Colon (tissue), 2 donors: ENCODE data around the gene SRP68.

Experiments
- FAIRE-seq: peaks from 2 replicates; lab custom pipeline; 2012; peaks lifted over from hg19 to GRCh38; lab: Jason Lieb, UNC
- donor health status: control.
- donor health status: control.

Gene SRP68

DNA sequence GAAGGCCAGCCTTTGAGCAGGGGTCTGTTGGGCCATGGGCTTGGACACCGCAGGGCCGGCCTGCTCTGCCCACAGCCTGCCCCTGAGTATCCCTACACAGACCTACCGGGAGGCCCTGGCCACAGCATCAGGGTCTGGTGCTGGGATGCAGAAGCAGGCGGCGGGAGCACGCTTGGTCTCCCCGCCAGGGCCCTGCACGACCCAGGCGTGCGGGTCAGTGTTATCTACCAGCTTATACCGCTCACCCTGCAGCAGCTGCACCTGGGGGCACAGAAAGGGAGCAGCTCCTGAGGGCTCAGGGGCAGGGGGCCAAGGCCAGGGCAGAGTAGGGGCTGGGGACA lies 54.0 kb downstream of the SRP68 start:
- no peak for FAIRE-seq

DNA sequence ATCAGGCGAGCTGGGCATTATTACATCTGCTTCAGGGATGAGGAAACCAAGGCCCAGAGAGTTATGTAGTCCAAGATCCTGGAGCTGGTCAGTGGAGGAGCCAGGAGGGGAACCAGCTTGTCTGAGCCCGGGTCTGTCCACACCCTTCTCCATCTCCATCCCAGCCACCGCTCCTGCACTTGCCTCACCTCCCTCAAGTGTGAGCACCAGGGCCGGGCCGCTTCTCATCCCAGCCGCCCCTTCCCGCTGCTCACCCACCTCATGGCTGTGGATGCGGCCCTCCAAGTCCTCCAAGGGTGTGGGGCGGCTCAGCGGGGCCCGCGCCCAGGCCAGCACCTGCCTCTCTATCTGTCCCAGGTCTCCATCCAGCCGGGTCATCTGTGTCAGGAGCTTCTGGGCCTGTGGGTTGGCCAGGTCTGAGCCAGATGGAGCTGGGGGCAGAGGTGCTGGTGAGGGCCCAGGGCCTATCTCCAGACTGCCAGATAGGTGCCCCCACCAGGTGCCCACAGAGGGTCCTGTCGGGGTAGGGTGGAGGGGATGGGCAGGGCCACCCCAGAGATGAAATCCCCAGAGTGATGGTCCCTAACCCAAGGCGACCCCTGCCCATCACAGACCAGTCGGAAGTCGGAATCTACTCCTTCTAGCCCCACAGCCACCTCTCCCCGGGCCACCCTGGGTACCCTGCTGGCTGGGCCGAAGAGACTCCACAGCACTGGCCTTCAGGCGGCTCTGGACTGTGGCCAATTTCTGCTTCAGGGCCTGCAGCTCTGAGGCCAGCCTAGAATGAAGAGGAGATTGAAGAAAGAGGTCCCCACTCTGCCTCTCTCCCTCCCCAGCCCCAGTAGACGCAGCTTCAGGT lies 54.6 kb downstream of the SRP68 start:
- FAIRE-seq = no peak

DNA sequence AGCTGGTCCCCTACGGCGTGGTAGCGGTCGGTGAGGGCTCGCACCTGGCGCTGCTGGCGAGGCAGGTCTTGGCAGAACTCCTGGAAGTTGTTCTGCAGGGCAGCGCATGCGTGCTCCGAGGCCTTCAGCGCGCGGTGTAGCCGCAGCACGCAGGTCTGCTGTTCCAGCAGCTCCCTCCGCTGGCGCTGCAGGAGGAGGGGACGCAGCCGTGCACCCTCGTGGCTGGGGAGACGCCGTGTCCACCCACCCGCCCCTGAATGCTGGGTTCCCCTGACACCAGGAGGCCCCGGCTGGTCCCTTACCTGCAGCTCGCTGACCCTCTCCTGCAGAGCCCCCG lies 57.4 kb downstream of the SRP68 start:
- FAIRE-seq = no peak

DNA sequence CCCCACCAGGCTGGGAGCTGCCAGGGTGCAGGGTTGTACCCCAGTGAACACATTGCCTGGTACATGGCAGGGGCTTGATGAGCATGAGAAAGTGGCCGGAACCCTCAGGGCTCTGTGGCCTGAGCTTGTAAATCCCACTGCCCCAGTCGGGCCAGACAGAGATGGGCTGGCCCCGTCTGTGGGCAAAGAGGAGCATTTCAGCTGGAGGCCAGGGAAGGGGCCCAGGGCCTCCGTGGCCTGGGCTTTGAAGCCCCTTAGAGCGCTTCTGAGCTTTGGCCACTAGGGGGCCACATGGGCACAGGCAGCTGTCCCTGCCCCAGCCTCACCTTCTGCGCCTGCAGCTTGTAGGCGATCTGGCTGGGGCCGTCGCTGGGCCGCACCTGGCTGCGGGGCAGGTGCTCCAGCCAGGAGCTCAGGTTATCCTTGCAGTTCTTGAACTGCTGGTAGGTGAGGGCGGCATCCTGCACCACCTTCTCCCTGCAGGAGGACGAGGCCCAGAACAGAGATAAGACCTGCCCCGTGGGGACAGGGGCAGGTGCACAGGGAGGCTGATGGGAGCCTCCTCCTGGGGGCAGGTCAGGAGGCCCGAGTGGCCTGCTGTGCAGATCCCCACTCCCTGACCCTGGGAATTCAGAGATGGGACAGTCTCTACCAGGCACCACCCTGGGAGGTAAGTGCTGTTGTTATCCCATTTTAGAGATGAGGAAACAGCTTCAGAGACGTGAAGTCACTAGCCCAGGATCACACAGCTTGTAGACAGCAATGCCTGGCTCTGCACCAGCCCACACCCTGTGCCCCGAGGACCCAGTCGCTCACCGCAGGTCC lies 58.0 kb downstream of the SRP68 start:
- no peak for FAIRE-seq

DNA sequence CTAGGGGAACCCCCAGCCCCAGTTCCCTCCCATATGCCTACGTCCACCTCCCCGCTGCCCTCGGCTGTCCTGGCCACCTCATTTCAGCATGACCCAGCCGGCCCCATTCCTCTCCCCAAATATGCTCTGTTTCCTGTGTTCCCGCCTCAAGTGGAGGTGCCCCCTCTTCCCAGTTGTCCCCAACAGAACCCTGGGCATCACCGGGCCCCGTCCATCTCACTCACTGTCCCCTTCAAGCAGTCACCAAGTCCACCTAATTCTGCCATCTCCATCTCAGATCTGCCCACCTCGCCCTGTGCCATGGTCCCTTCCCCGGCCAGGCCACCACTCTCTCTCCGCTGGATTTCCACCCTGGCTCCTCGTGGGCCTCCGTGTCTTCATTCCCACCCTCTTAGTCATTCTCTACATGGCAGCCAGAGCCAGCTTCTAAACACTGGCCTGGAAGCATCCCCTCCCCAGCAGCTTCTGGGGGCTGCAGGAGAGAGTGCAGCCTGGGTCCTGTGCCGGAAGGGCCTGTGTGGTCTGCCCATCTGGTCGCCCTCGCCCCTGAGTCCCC lies 58.9 kb downstream of the SRP68 start:
- no peak for FAIRE-seq

DNA sequence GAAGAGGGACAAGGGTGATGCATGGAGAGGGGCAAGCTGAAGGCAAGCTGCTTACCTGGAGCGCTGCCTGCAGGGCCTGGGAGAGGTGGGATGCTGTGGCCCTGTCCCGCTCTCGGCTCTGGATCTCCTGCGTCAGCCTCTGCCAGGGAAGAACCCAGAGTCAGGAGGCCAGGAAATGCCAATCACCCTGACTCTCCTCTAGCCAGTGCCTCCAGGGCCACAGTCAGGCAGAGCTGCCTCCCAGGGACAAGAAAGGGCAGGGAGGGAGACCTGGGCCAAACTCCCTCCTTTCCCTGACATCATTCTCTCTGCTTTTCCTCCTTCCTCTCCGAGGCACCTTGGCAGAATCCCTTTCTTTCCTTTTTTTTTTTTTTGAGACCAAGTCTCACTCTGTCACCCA lies 60.4 kb downstream of the SRP68 start:
- FAIRE-seq = no peak

DNA sequence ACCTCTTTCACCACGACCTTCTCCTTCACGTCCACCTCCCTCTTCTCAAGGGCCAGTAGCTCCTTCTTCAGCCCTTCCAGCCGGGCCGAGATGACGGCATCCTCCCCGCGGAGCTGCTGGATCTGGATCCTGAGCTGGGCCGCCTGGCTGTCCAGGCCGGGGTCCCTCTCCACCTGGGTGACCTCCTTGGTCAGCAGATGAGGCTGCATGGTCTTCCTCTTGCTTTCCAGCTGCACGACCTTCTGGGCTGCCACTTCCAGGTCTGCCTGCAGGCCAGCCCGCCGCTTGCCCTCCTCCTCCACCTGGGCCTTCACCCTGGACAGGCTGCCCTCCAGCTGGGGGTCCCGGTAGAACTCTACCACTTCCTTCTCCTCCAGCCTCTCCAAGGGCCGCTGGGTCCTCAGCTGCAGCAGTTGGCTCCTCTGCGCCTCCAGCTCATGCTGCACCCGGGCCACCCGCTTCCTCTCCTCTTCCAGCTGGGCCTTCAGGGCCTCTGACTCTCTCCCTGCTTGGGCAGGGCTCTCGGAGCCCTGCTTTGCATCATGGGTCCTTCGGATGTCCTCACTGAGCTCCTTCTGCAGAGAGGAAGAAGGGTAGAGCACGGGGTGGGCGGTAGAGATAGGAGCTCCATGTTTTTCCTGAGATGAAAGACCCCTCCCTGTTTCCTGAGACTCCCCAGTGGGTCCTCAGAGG lies 62.2 kb downstream of the SRP68 start:
- FAIRE-seq = no peak

DNA sequence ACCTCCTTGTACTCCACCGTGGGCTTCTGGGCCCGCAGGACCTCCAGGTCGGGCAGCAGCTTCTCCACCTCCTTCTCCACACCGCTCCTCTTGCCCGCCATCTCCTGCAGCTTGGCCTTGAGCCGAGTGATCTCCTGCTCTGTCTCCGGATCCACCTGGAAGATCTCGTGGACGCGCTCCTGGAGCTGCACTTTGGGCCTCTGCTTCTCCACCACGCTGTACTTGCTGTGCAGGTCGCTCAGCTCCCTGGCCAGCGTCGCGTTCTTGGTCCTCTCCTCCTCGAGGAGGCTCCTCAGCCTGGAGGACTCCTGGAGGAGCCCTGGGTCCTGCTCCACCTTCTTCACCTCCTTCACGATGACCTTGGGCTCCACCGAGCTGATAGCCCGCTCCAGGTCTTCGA lies 62.9 kb downstream of the SRP68 start:
- no peak for FAIRE-seq

DNA sequence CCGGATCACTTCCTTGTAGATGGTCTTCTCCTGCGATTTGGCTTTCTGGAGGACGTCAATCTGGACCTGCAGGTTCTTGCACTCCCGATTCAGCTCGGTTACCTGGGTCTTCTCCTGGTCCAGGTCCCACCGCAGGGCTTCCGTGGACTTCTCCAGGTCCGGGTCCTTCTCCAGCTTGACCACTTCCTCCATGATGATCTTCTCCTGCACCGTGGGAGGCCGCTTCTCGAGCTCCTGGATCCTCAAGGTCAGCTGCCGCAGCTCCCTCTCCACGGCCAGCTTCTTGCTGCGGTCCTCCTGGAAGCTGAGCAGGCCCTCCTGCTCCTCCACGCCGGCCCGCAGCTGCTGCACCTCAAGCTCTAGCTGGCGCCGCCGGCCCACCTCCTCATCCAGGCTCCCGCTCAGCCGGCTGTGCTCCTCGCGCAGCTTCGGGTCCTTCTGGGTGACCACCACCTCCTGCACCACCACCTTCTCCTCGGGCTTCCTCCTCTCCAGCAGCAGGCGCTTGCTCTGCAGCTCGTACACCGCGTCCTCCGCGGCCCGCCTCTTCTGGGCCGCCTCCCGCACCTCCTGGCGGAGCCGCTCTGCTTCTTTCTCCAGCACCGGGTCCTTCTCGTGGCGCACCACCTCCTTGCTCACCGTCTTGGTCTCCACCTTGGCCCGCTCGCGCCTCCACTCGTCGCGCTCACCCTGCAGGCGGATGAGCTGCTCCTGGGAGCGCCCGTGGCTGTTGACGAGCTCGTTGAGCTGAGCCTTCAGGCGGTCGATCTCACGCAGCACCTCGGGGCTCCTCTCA lies 63.5 kb downstream of the SRP68 start:
- no peak for FAIRE-seq

DNA sequence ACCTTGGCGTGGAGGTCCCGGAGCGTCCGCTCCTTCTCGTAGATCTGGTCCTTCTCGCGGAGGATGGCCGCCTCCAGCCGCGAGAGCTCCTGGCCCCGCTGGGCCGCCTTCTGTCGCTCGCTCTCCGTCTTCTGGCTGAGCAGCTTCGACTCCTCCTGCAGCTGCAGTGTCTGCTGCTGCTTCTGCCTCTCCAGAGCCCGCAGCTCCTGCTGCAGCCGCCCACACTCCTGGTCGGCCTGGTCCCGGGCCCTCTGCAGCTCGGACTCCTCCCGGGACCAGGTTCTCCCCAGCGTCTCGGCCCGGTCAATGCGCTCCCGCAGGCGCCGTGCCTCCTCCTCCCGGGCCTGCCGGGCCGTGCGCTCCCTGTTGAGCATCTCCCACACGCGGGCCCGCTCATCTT lies 64.1 kb downstream of the SRP68 start:
- FAIRE-seq = no peak

DNA sequence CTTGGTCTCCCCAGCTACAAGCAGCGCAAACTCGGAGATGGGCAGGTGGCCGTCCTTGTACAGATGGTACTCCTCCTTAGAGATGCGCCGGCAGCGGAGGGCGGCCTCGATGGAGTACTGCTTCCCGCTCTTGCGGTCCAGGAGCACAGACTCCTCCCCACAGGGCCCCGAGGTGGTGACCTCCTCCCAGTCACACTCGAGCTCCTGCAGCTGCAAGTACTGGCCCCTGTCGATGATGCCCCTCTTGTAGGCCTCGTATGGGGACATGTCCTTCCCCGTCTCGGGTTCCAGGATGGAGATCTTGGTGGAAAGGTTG lies 64.5 kb downstream of the SRP68 start:
- FAIRE-seq = no peak

DNA sequence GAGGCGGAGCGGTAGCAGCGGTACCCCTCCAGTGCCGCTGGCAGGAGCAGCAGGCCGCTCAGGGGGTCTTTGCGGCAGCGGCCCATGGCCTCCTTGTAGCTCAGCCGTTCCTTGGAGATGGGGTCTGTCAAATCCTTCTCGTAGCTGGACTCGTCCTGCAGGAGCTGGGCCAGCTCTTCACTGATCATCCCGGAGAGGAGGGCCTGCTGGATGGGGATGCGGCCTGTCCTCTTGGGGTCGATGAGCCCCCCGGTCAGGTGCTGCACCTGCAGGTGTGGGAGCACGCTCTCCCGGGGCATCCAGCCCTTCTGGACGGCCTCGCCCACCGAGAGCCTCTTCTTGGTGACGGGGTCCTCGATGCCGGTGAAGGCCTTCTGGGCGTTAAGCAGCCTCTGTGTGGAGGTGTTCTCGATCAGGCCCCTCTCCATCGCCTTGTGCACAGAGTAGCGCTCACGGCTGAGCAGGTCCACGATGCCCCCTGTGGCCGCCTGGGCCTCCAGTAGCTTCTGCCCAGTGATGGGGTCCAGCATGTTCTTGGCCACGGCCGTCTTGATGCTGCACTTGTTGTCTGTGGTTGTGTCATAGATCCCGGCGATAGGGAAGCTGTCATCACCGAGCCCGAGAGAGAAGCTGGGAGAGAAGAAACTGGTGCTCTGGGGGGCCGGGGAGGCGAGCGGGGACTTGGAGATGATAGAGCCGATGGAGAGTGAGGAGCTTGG lies 65.0 kb downstream of the SRP68 start:
- no peak for FAIRE-seq

DNA sequence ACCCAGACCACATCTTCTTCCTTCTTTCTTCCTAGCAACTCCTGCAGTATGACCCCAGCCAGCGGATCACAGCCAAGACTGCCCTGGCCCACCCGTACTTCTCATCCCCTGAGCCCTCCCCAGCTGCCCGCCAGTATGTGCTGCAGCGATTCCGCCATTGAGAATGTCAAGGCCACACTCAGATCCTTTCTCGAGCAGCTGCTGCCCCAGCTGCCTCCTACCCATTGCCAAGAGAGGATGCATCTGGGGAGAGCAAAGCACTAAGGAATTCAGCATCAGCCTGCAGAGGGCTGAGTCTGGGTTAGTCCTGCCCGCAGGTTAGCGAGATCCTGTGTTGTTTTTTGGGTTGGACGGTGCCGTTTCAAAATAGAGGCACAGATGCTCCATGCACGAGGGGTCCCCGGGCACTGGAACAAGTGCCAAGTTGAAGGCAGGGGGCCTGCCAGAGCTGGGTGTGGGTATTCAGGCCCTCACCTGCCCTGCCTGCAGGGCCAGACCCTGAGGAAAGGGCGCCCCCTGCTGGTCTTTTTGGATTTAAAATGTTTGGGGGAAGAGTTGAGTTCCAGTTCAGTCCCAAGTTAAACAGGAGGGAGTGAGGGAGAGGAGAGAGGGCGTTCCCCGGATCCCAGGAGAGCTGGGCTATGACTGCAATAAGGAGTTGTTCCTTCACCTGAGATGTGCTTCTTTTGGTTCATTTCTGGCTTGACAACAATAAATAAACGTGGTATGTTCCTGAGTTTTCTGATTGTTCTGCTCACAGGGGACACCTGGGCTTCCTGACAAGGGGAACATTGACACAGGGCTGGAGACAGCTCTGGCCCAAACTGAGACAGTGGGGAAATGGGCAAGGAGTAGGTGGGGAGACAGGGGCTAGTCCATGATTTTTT lies 66.8 kb downstream of the SRP68 start:
- FAIRE-seq = no peak

DNA sequence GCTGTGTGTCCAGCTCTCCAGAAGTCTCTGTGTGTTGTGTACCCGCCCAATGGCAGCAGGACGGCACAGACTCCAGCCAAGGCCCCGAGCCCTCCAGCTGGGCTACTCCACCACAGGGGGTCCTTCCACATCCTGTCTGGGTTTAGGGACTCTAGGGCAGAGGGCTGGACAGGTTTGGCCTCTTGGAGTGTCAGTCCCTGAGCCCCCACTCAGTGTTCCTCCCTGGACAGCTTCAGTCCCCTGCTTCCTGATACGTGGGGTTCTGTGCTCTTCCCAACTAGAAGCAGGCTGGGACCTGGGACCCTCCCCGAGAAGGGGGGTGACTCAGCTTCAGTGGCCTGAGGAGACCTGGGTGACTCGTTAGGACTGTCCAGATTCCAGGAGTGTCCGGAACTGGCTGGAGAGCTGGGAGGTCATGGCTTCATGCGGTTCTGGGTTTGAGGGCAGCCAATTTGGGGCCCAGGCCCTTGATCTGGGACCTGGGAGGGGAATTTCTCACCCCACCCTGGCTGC lies 67.5 kb downstream of the SRP68 start:
- no peak for FAIRE-seq

DNA sequence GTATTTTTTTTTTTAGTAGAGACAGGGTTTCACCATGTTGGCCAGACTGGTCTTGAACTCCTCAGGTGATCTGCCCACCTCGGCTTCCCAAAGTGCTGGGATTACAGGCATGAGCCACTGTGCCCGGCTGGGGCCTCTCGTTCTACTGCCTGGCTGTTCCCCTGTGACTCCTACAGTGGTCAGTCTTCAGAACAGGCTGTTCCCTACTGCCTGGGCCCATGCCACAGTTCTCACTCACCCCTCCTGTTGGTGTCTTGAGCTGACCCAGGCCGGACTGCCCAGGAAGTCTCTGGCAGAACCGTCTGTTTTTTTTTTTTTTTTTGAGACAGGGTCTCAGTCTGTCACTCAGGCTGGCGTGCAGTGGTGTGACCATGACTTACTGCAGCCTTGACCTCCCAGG lies 68.4 kb downstream of the SRP68 start:
- no peak for FAIRE-seq

DNA sequence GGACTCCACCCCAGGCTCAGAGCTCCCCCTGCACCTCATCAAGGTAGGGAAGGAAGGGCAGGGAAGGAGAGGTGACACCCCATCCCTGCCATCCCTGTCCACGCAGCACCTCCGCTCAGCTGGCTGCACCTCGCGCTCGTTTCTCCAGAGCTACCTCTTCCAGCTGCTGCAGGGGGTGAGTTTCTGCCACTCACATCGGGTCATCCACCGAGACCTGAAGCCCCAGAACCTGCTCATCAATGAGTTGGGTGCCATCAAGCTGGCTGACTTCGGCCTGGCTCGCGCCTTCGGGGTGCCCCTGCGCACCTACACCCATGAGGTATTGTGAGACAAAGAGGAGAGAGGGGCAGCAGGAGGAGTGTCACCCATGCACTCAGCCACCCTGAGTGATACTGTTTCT lies 70.2 kb downstream of the SRP68 start:
- FAIRE-seq = no peak

DNA sequence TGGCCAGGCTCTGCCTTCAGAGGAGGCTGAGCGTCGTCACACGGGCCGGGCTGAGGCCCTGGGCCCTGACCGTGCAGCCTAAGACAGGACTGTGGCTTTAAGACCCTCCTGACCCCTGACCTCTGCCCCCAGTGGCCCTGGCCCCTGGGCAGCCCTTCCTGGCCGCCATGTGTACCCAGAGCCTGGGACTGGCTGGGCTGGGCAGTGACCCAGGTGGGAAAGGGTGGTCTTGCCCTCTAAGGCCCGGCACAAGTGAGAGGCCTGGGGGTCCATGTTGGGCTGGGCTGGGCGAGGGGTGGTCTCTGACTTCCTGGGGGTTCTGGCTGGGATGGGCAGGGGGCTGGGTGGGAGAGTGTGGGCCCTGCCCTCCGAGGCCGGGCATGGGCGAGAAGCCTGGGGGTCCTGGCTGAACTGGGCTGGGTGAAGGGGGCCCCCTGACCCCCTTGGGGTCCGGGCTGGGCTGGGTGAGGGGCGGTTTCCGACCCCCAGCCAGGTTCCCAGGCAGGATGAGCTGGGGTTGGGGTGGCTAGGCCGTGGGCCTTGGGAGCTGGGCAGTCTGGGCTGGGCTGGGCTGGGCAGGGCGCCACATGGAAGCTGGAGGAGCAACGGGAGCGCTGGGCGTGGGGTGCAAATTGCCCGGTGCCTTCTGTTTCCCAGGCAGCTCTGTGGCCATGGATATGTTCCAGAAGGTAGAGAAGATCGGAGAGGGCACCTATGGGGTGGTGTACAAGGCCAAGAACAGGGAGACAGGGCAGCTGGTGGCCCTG lies 71.4 kb downstream of the SRP68 start, which contains the start of gene CDK3:
TSS of gene CDK3 (plus strand) at position 101 of the 767 bp plus-strand sequence. CDS start at position 672, 571 bp downstream.
- FAIRE-seq = no peak

DNA sequence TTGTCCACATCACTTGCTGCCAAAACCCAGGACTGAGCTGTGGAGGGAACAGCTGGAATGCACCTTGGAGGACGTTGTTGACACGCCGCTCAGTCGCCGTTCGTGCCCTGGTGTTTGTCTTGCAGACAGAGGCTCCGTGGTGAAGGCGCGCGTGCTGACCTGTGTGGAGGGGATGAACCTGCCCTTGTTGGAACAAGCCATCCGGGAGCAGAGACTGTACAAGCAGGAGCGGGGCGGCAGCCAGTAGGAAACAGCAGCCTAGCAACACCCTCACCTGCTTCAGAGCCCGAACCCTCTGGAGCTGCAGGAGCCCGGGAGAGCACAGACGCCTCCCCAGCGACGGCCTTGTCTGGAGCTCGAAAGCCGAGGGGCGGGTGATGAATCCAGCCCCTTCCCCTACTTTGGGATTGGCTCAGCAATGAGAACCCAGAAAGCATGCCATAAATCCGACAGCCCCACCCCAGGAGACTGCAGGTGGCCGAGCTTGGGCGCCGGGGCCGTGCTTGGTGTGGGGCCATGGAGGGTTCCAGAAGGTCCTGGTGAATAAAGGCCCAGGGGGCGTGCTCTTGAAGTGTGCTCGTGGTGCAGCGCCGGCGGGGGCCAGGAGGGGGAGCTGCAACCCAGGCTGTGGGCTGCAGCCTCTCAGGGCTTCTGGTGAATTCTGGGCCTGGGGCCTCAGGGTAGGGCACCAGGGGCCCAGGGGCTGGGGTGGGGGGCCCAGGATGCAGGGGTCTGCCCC lies 72.1 kb downstream of the SRP68 start:
- FAIRE-seq = no peak
